Bronchial epithelial cell (primary cell): ENCODE data around the gene AK1. TPM values are rescaled to one million over a fixed set of nuclear protein-coding genes. Genes with fewer than 3 reads are reported as not detected.

ENCODE experiments used
- DNase-seq: peaks from one replicate; pipeline ENCODE4 v3.0.0-alpha.2; 2010; ENCODE audit warnings: low read depth
- FAIRE-seq: peaks from 2 replicates; lab custom pipeline; 2011; peaks lifted over from hg19 to GRCh38; lab: Jason Lieb, UNC
- H3K27me3 ChIP-seq: 2 replicates; pipeline ENCODE4 v1.5.1; 2011; ENCODE audit warnings: low read length; ENCODE audit not compliant: control insufficient read depth, insufficient read depth
- H3K36me3 ChIP-seq: 2 replicates; pipeline ENCODE4 v1.5.1; 2011; ENCODE audit warnings: low read length; ENCODE audit not compliant: control insufficient read depth, insufficient read depth
- H3K4me3 ChIP-seq: 2 replicates; pipeline ENCODE4 v1.5.1; 2011; ENCODE audit warnings: mild to moderate bottlenecking, low read depth, low read length, control low read depth
- CTCF ChIP-seq: IDR thresholded peaks from 2 replicates; pipeline ENCODE4 v1.5.1; 2011; ENCODE audit warnings: mild to moderate bottlenecking, moderate library complexity, low read length, control low read depth, inconsistent platforms; ENCODE audit not compliant: insufficient read depth, severe bottlenecking
- total RNA-seq: library from RNA; depleted of rRNA; stranded (reverse); fragments of >200 nt; gene quantifications from 2 replicates; pipeline ENCODE4 v1.2.1, GENCODE V29; 2014

Gene AK1
- total RNA-seq, 1 donor from 2014 or later = 19.0 TPM

- no peak for DNase-seq
- Histone ChIP-seq H3K27me3 (no peaks in the 10 kb centered on the region), H3K4me3 (no peak overlapping the region), H3K36me3 (peaks cover 3% of the 10 kb centered on the region)
- no peak for FAIRE-seq
- no peak for TF ChIP-seq CTCF
Observed at GRCh38 chr9:127865645-127866464, 11.6 kb downstream of the AK1 start.

GRCh38 chr9:127863191-127863621, 14.3 kb downstream of the AK1 start:
- Histone ChIP-seq H3K27me3 (no peaks in the 10 kb centered on the region), H3K36me3 (peaks cover 3% of the 10 kb centered on the region), H3K4me3 (no peak overlapping the region)
- TF ChIP-seq CTCF = no peak
- no peak for FAIRE-seq
- no peak for DNase-seq

- H3K36me3 ChIP-seq = peaks cover 1% of the 10 kb centered on the region
- H3K4me3 ChIP-seq = no peak overlapping the region
- TF ChIP-seq CTCF = no peak
- FAIRE-seq (no peak), DNase-seq (no peak)
- no peaks in the 10 kb centered on the region for H3K27me3 ChIP-seq
Observed at GRCh38 chr9:127862075-127863011, 15.1 kb downstream of the AK1 start.

GRCh38 chr9:127860779-127861178, 16.7 kb downstream of the AK1 start:
- DNase-seq = no peak
- H3K27me3 ChIP-seq = no peaks in the 10 kb centered on the region
- FAIRE-seq = no peak
- no peak for TF ChIP-seq CTCF
- H3K36me3 ChIP-seq = no peaks in the 10 kb centered on the region
- no peak overlapping the region for H3K4me3 ChIP-seq

GRCh38 chr9:127860260-127860659, 17.2 kb downstream of the AK1 start:
- DNase-seq (no peak), FAIRE-seq (no peak)
- H3K4me3 ChIP-seq = no peak overlapping the region
- no peaks in the 10 kb centered on the region for H3K36me3 ChIP-seq
- no peaks in the 10 kb centered on the region for H3K27me3 ChIP-seq
- no peak for TF ChIP-seq CTCF
